Mesenchymal stem cell (in vitro differentiated cells and primary cell): Measurements from ENCODE around the gene SLC8A1.

Experiments used
- DNase-seq: peaks from one replicate; pipeline ENCODE4 v3.0.0-alpha.2; 2013
- H2AFZ ChIP-seq: one replicate; pipeline ENCODE4 v1.6.1; 2013; ENCODE audit warnings: low read depth, mild to moderate bottlenecking, control low read depth, inconsistent platforms, low read length, moderate library complexity
- H2AK5ac ChIP-seq: 2 replicates; pipeline ENCODE4 v1.6.1; 2013; ENCODE audit warnings: low read length, moderate library complexity, mild to moderate bottlenecking, inconsistent platforms; ENCODE audit not compliant: severe bottlenecking
- H2BK120ac ChIP-seq: one replicate; pipeline ENCODE4 v1.6.1; 2013; ENCODE audit warnings: low read depth, mild to moderate bottlenecking, inconsistent platforms, low read length, moderate library complexity
- H2BK12ac ChIP-seq, 2 experiments: one replicate each; pipeline ENCODE4 v1.6.1; 2013; ENCODE audit warnings: inconsistent platforms in 2 of 2, low read length in 2 of 2, mild to moderate bottlenecking in 2 of 2, moderate library complexity in 2 of 2, control low read depth in 1 of 2
- H2BK15ac ChIP-seq: one replicate; pipeline ENCODE4 v1.6.1; 2013; ENCODE audit warnings: mild to moderate bottlenecking, low read depth, inconsistent platforms; ENCODE audit not compliant: poor library complexity, severe bottlenecking
- H2BK5ac ChIP-seq: 2 replicates; pipeline ENCODE4 v1.6.1; 2013; ENCODE audit warnings: low read depth, mild to moderate bottlenecking, low read length, control low read depth, inconsistent platforms; ENCODE audit not compliant: poor library complexity, severe bottlenecking
- H3K14ac ChIP-seq, 2 experiments: one replicate each; pipeline ENCODE4 v1.6.1; 2013; ENCODE audit warnings: inconsistent platforms in 2 of 2, low read length in 2 of 2, control low read depth in 1 of 2, mild to moderate bottlenecking in 1 of 2, moderate library complexity in 1 of 2
- H3K18ac ChIP-seq, 2 experiments: one replicate each; pipeline ENCODE4 v1.6.1; 2013; ENCODE audit warnings: inconsistent platforms in 2 of 2, low read length in 2 of 2, control low read depth in 1 of 2, low read depth in 1 of 2, mild to moderate bottlenecking in 1 of 2
- H3K23ac ChIP-seq, 2 experiments: one replicate each; pipeline ENCODE4 v1.6.1; 2013; ENCODE audit warnings: inconsistent platforms in 2 of 2, low read length in 2 of 2, mild to moderate bottlenecking in 2 of 2, moderate library complexity in 2 of 2, control low read depth in 1 of 2
- H3K27ac ChIP-seq: 2 replicates; pipeline ENCODE4 v1.5.1; 2013; ENCODE audit warnings: mild to moderate bottlenecking, moderate library complexity, low read length, control low read depth, inconsistent platforms; ENCODE audit not compliant: poor library complexity, severe bottlenecking
- H3K27me3 ChIP-seq, 2 experiments: 2 replicates each; pipeline versions ENCODE4 v1.6.1 to v1.7.0; 2013; ENCODE audit warnings: low read length in 2 of 2, mild to moderate bottlenecking in 2 of 2, moderate library complexity in 2 of 2, control low read depth in 1 of 2, inconsistent platforms in 1 of 2; ENCODE audit not compliant: control insufficient read depth in 1 of 2, insufficient read depth in 1 of 2
- H3K36me3 ChIP-seq, 2 experiments: 2 replicates each; pipeline versions ENCODE4 v1.6.1 to v1.7.0; 2013; ENCODE audit warnings: low read length in 2 of 2, control low read depth in 1 of 2, inconsistent platforms in 1 of 2, low read depth in 1 of 2, mild to moderate bottlenecking in 1 of 2; ENCODE audit not compliant: insufficient read depth in 2 of 2, control insufficient read depth in 1 of 2
- H3K4ac ChIP-seq, 2 experiments: one replicate each; pipeline ENCODE4 v1.6.1; 2013; ENCODE audit warnings: inconsistent platforms in 2 of 2, low read length in 2 of 2, mild to moderate bottlenecking in 2 of 2, moderate library complexity in 2 of 2, control low read depth in 1 of 2, low read depth in 1 of 2
- H3K4me1 ChIP-seq: 2 replicates; pipeline ENCODE4 v1.6.1; 2013; ENCODE audit warnings: low read depth, low read length, control low read depth; ENCODE audit not compliant: control insufficient read depth, insufficient read depth
- H3K4me2 ChIP-seq: 2 replicates; pipeline ENCODE4 v1.6.1; 2013; ENCODE audit warnings: low read length, mild to moderate bottlenecking, inconsistent platforms; ENCODE audit not compliant: poor library complexity, severe bottlenecking
- H3K4me3 ChIP-seq, 2 experiments: 2 replicates each; pipeline versions ENCODE4 v1.5.1 to v1.7.0; 2013; ENCODE audit warnings: low read length in 2 of 2, mild to moderate bottlenecking in 2 of 2, control low read depth in 1 of 2, low read depth in 1 of 2; ENCODE audit not compliant: insufficient read depth in 1 of 2
- H3K79me1 ChIP-seq: replicated peaks from 2 replicates; pipeline ENCODE4 v1.6.1; 2013; ENCODE audit warnings: mild to moderate bottlenecking, control low read depth, low read length, inconsistent platforms; ENCODE audit not compliant: poor library complexity, severe bottlenecking
- H3K9ac ChIP-seq: 2 replicates; pipeline ENCODE4 v1.7.0; 2013; ENCODE audit warnings: mild to moderate bottlenecking, low read length, moderate library complexity
- H3K9me3 ChIP-seq: 2 replicates; pipeline ENCODE4 v1.7.0; 2013; ENCODE audit warnings: mild to moderate bottlenecking, low read length; ENCODE audit not compliant: control insufficient read depth
- H4K8ac ChIP-seq: one replicate; pipeline ENCODE4 v1.6.1; 2013; ENCODE audit warnings: inconsistent platforms, mild to moderate bottlenecking, low read length, moderate library complexity
- H4K91ac ChIP-seq: one replicate; pipeline ENCODE4 v1.6.1; 2013; ENCODE audit warnings: mild to moderate bottlenecking, low read length, inconsistent platforms
- WGBS: methylation state at CpG from one replicate; pipeline ENCODE4 v1.1.7; 2013; ENCODE audit warnings: mixed read lengths; 5-methylcytosine and 5-hydroxymethylcytosine counted together

SLC8A1 gene

GRCh38 chr2:40164736-40165508 lies 287.0 kb downstream of the SLC8A1 start:
- Histone ChIP-seq H4K8ac (no peak overlapping the region), H2BK12ac (peak overlapping the region in 1 of 2 experiments; percentile 60), H2BK15ac (no peak overlapping the region), H3K4me3 (no peak overlapping the region), H3K27me3 (no peaks in the 10 kb centered on the region), H3K14ac (peak overlapping the region in 1 of 2 experiments; percentile 71), H2BK5ac (no peak overlapping the region), H3K4me1 (no peaks in the 10 kb centered on the region), H3K36me3 (no peaks in the 10 kb centered on the region), H2AK5ac (no peak overlapping the region), H3K18ac (no peak overlapping the region), H3K9ac (no peak overlapping the region), H2AFZ (no peak overlapping the region), H4K91ac (no peak overlapping the region), H3K9me3 (no peaks in the 10 kb centered on the region), H2BK120ac (no peak overlapping the region), H3K79me1 (no peaks in the 10 kb centered on the region), H3K4ac (no peak overlapping the region), H3K27ac (no peak overlapping the region), H3K23ac (no peak overlapping the region), H3K4me2 (no peak overlapping the region)
- WGBS = 85% methylated on average over 9 of the region's 9 CpGs
- no peak for DNase-seq

GRCh38 chr2:40161986-40162385 lies 289.9 kb downstream of the SLC8A1 start:
- WGBS = no CpG with 5 or more reads among the region's 1 CpG
- H3K4me3 ChIP-seq = no peak overlapping the region
- H2BK120ac ChIP-seq = no peak overlapping the region
- H2BK15ac ChIP-seq = no peak overlapping the region
- no peak overlapping the region for H3K23ac ChIP-seq
- no peak overlapping the region for H4K8ac ChIP-seq
- no peak overlapping the region for H2AFZ ChIP-seq
- no peak overlapping the region for H3K9ac ChIP-seq
- H3K36me3 ChIP-seq = no peaks in the 10 kb centered on the region
- H3K14ac ChIP-seq = no peak overlapping the region
- no peaks in the 10 kb centered on the region for H3K27me3 ChIP-seq
- H3K79me1 ChIP-seq = no peaks in the 10 kb centered on the region
- H3K27ac ChIP-seq = no peak overlapping the region
- no peak overlapping the region for H4K91ac ChIP-seq
- no peak overlapping the region for H2BK5ac ChIP-seq
- H3K9me3 ChIP-seq = no peaks in the 10 kb centered on the region
- no peak for DNase-seq
- no peaks in the 10 kb centered on the region for H3K4me1 ChIP-seq
- H3K4me2 ChIP-seq = no peak overlapping the region
- H3K18ac ChIP-seq = no peak overlapping the region
- no peak overlapping the region for H3K4ac ChIP-seq
- no peak overlapping the region for H2AK5ac ChIP-seq
- no peak overlapping the region for H2BK12ac ChIP-seq

- Histone ChIP-seq H3K23ac (no peak overlapping the region), H3K4me3 (no peak overlapping the region), H4K91ac (no peak overlapping the region), H2BK5ac (no peak overlapping the region), H3K9me3 (no peaks in the 10 kb centered on the region), H3K18ac (no peak overlapping the region), H3K4me1 (no peaks in the 10 kb centered on the region), H3K79me1 (no peaks in the 10 kb centered on the region), H2AFZ (no peak overlapping the region), H3K9ac (no peak overlapping the region), H2BK120ac (no peak overlapping the region), H3K27me3 (no peaks in the 10 kb centered on the region), H3K4me2 (no peak overlapping the region), H2BK12ac (no peak overlapping the region), H2BK15ac (no peak overlapping the region), H2AK5ac (no peak overlapping the region), H3K14ac (no peak overlapping the region), H3K27ac (no peak overlapping the region), H3K4ac (no peak overlapping the region), H4K8ac (no peak overlapping the region), H3K36me3 (no peaks in the 10 kb centered on the region)
- WGBS = 100% methylated on average over 1 of the region's 2 CpGs
- peak; percentile 38 for DNase-seq
Observed at GRCh38 chr2:40160751-40161218, 291.1 kb downstream of the SLC8A1 start.

GRCh38 chr2:40159333-40159732 lies 292.6 kb downstream of the SLC8A1 start:
- Histone ChIP-seq H3K18ac (no peak overlapping the region), H3K27ac (no peak overlapping the region), H3K4ac (no peak overlapping the region), H3K9ac (no peak overlapping the region), H3K27me3 (no peaks in the 10 kb centered on the region), H3K23ac (no peak overlapping the region), H3K4me1 (no peaks in the 10 kb centered on the region), H4K91ac (no peak overlapping the region), H2BK5ac (no peak overlapping the region), H3K14ac (no peak overlapping the region), H4K8ac (no peak overlapping the region), H2BK120ac (no peak overlapping the region), H2AK5ac (no peak overlapping the region), H3K9me3 (no peaks in the 10 kb centered on the region), H3K79me1 (no peaks in the 10 kb centered on the region), H3K4me2 (no peak overlapping the region), H2AFZ (no peak overlapping the region), H3K36me3 (no peaks in the 10 kb centered on the region), H2BK12ac (no peak overlapping the region), H3K4me3 (no peak overlapping the region), H2BK15ac (no peak overlapping the region)
- WGBS = 100% methylated on average over 1 of the region's 2 CpGs
- no peak for DNase-seq
